ENCODE measurements around the gene DDAH1. TPM values are rescaled to one million over a fixed set of nuclear protein-coding genes. Genes with fewer than 3 reads are reported as not detected.

Gene DDAH1
- total and polyA plus RNA-seq, 2 donors (not counting 3 experiments of a cell fraction or from before 2014, with no cell fraction given): 44.0 to 75.2 TPM

- Histone ChIP-seq H3K9me3 (replicated peaks; ENCODE audit: control insufficient read depth, insufficient read depth, low read length) (no peaks in the 10 kb centered on the region), H3K9me1 (replicated peaks; ENCODE audit: control insufficient read depth, extremely low read depth, insufficient read depth, low read length) (no peaks in the 10 kb centered on the region), H3K79me2 (ENCODE audit: control insufficient read depth, insufficient read depth, low read length) (peaks cover 54% of the 10 kb centered on the region), H3K4me1 (ENCODE audit: control insufficient read depth, extremely low read depth, insufficient read depth, low read length) (peaks cover 31% of the 10 kb centered on the region), H3K27me3 (ENCODE audit: control insufficient read depth in 2 of 2, insufficient read depth in 2 of 2, low read length in 2 of 2) (no peaks in the 10 kb centered on the region), H3K4me3 (replicated peaks in 1 of 3; ENCODE audit: insufficient read depth in 1 of 3, low read depth in 1 of 3, low read length in 3 of 3) (no peak overlapping the region), H3K9ac (replicated peaks; ENCODE audit: extremely low read depth, insufficient read depth, low read length) (no peak overlapping the region), H3K36me3 (ENCODE audit: control insufficient read depth in 2 of 2, extremely low read depth in 1 of 2, insufficient read depth in 2 of 2, low read length in 2 of 2) (no peaks in the 10 kb centered on the region), H3K4me2 (ENCODE audit: insufficient read depth, low read length) (no peak overlapping the region), H2AFZ (ENCODE audit: low read depth, low read length) (no peak overlapping the region), H3K27ac (ENCODE audit: insufficient read depth, low read depth, low read length) (no peak overlapping the region), H4K20me1 (replicated peaks; ENCODE audit: control insufficient read depth, extremely low read depth, insufficient read depth, low read length) (no peaks in the 10 kb centered on the region)
- DNase-seq (ENCODE audit: low read depth, low spot score): peak; percentile 30
- TF ChIP-seq FOS (IDR thresholded peaks at IDR 0.05; ENCODE audit: borderline replicate concordance, insufficient read depth, low read length): no peak
- TF ChIP-seq MAX (IDR thresholded peaks at IDR 0.05; ENCODE audit: insufficient read depth, insufficient read length): no peak
- no peak for TF ChIP-seq JUN (IDR thresholded peaks at IDR 0.05; ENCODE audit: borderline replicate concordance, insufficient read depth, insufficient read length, low read depth)
- no peak for TF ChIP-seq CTCF (IDR thresholded peaks at IDR 0.05; ENCODE audit: extremely low read depth in 1 of 2, insufficient read depth in 1 of 2, low read depth in 1 of 2, low read length in 2 of 2)
- TF ChIP-seq POLR2A (IDR thresholded peaks at IDR 0.05; ENCODE audit: low read depth, low read length): no peak
- no peak for TF ChIP-seq MYC (IDR thresholded peaks at IDR 0.05; ENCODE audit: low read depth, low read length)
- no peak for TF ChIP-seq POLR2AphosphoS5 (IDR thresholded peaks at IDR 0.05; ENCODE audit: insufficient read depth, low read depth, low read length)
- TF ChIP-seq EZH2 (IDR thresholded peaks at IDR 0.05; ENCODE audit: borderline replicate concordance, low read depth, low read length, severe bottlenecking): no peak
- no peak for TF ChIP-seq GATA2 (IDR thresholded peaks at IDR 0.05; ENCODE audit: insufficient read depth, insufficient read length, low read depth, low read length)
- intact Hi-C loops (cut with micrococcal nuclease) (no loop called here), dilution Hi-C loops (cut with MboI; ENCODE audit: extremely low pct_ligation_motif_present, low sequenced_read_pairs) (no loop called here)
- no peak for FAIRE-seq
- CTCF ChIA-PET: interaction anchor here (0.8 to 1.5 kb wide), 7 partner anchors 9 to 317 kb away, joined by 3 to 9 read pairs (median 4); no protein-coding TSS in a partner anchor
- BruUV-seq (replicated peaks): no TSS peak
- POLR2A ChIA-PET: no interaction called here
Measured at GRCh38 chr1:85376356-85376755, 88.6 kb downstream of the DDAH1 start.
